Activated CD8-positive, alpha-beta memory T cell treated with anti-CD3 and anti-CD28 coated beads for 36 hours (primary cell): Measurements from ENCODE around the gene TPSD1. TPM values are rescaled to one million over a fixed set of nuclear protein-coding genes. Genes with fewer than 3 reads are reported as not detected.

Source experiments
- CTCF ChIA-PET: fragments of 350-600 bp; sonication (Branson Sonifier 250); formaldehyde crosslinking; loops from one replicate; lab custom pipeline; 2021; ENCODE audit warnings: antibody characterized with exemption; lab: Charles Lee
- POLR2A ChIA-PET: fragments of 350-600 bp; sonication (Branson Sonifier 250); formaldehyde crosslinking; loops from one replicate; lab custom pipeline; 2021; ENCODE audit warnings: antibody characterized with exemption; lab: Charles Lee
- total RNA-seq, 2 experiments: library from RNA; stranded (reverse); gene quantifications; one replicate each; pipeline ENCODE4 v1.2.3, GENCODE V29; 2021

Gene TPSD1
- total RNA-seq, 2 experiments from 2014 or later: not detected

DNA sequence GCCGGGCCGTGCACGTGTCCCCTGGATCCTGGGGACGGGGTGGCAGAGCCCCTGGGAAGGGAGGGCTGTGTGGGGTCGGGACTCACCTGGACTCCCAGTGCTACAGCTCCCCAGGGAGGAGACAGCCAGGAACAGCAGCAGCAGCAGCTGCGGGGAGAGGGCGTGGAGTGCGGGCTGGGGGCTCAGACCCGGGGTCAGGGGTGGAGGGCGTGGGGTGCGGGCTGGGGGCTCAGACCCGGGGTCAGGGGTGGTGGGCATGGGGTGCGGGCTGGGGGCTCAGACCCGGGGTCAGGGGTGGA, 20.7 kb downstream of the TPSD1 start:
- CTCF ChIA-PET: no interaction called here

DNA sequence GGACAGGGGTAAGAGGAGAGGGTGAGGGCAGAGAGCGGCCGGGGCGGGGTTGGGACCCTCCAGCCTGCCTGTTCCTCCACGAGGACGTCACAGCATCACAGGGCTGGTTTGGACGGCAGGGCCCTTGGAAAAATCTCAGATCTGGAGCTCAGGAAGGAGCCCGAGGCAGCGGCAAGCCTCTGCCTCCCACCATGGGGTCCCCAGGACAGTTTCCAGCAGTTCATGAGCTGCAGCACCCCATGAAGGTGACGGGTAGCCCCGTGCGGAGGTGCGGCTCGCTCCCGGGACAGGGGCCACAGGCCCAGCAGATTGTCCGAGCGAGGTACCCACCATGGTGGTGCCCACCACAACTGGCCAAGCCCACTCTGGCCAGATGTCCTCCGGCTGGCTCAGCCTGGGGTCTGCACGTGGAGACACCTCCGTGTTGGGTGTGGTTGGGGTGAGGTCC, 21.3 kb downstream of the TPSD1 start:
- POLR2A ChIA-PET: no interaction called here
- CTCF ChIA-PET: no interaction called here

More for the DNA sequence above, 20.7 kb downstream of the TPSD1 start:
- POLR2A ChIA-PET: no interaction called here

DNA sequence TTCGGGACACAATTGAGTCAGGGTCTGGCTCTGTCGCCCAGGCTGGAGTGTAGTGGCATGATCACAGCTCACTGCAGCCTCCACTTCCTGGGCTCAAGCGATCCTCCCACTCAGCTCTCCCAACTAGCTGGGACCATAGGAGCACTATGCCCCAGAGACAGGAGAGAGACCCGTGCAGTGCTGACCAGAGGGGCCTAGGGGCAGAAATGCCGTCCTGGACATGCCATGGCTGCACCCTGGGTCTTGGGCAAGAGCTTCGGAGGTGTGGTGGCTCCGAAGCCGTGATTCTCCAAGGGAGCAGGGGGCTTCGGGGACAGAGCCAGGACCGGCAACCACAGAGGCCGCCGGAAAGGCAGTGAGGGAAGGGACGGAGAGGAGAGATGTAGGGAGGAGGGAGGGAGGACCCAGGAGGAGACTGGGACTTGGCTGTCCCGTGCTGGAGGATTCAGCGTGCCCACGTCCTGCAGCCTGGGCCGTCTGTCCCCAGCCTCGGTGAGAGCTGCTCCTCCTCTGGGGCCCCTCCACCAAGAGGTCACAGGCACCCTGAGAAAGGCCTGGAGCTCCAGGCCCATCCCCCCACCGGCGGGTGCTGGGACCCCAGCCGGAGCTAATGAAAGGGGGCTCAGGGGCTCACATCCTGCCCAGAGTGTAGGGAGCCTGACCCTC, 21.9 kb downstream of the TPSD1 start:
- ChIA-PET CTCF (no interaction called here), POLR2A (no interaction called here)

DNA sequence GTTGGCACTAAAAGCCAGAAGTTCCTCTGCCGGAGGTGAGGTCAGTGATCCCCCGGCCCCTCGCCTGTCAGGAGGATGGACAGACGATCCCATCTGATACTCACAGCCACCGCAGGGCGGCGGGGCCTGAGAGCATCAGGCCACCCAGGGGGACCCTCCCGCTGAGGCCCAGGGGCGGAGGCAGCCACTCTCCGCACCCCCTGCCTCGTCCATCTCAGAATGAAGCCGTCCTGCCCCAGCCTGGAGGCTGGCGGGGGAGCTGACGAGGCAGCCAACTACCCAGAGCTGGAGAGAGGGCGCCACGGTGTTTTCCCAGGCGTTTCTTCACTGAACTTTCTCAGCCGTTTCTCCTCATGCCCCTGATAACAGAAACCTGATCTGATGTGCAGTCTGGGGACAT, 22.6 kb downstream of the TPSD1 start:
- CTCF ChIA-PET: no interaction called here
- POLR2A ChIA-PET: no interaction called here

DNA sequence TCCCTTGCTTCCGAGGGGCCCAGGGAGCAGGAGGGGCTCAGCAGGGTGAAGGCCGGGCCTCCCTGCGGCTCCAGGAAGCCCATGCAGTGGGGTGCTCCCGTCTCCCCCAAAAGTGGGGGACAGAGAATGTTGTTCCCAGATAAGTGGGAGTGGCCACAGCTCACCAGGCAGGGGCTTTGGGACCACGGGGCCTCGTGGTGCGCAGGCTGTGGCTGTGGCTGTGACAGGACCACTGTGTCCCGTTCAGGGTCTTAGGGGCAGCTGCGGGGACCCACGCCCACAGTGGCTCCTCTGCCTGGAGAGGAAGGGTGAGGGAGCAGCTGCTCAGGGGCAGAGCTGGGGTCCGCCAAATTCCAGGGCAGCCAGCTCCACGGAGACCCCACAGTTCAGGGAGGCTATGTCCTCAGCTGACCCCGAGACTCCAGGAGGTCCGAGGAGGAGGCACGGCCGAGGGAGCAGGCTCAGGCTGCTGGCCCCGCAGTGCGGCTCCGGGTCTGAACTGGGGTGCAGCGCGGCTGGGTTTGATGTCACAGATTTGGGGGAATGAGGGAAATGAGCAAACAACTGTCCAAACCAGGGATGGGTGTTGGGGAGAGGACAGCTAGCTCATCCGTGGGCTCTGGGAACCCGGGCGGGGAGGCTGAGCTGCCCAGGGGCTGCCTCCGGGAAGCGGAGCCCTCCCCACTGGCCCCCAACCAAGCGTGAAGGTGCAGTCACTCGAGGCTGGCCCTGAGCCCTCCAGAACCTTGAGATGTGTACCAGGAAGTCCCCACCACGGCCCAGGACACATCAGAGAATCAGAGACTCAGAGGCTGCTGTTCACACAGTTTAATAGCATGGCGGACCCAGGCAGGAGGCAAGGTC, 23.4 kb downstream of the TPSD1 start:
- CTCF ChIA-PET: no interaction called here
- POLR2A ChIA-PET: no interaction called here

DNA sequence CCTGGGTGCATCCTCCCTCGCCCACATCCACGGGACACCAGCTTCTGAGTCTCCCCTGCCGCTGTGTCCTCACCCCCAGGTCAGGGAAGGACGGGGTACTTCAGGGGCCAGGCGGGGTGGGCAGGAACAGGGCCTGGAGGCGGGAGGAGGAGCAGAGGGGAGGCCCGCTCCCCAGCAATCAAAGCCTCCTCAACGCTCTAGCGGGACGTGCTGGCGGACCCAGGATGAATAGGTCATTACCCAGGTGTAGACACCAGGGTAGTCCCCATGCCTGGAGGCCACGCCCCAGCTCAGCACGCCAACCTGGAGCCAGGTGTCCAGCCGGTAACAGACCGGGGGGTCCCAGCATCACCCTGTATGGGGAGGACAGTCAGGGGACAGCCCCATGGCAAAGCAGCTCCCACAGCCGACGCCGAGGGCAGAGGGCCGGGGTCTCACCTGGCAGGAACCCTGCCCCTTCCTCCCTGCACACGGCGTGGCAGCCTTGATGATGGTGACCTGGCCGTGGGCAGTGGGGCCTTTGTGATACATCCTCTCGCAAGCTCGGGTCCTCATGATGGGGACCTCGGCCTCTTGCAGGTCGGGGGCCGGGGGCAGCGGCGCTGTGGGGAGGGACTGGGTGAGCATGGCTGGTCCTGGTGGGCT, 24.2 kb downstream of the TPSD1 start:
- CTCF ChIA-PET: no interaction called here
- POLR2A ChIA-PET: no interaction called here

DNA sequence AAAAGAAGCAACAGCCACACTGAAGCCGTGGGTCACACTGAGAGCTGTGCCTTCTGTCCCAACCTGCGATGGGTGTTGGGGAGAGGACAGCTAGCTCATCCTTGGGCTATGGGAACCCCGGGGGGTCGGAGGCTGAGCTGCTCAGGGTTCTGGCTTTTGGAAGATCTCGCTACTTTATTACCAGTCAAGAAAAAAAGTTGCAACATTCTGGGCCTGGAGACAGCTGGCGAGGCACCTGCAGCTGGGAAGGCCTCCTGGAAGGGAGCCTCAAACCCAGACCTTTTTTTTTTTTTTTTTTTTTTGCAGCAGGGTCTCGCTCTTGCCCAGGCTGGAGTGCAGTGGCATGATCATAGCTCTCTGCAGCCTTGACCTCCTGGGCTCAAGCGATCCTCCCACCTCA, 24.9 kb downstream of the TPSD1 start:
- POLR2A ChIA-PET: no interaction called here

DNA sequence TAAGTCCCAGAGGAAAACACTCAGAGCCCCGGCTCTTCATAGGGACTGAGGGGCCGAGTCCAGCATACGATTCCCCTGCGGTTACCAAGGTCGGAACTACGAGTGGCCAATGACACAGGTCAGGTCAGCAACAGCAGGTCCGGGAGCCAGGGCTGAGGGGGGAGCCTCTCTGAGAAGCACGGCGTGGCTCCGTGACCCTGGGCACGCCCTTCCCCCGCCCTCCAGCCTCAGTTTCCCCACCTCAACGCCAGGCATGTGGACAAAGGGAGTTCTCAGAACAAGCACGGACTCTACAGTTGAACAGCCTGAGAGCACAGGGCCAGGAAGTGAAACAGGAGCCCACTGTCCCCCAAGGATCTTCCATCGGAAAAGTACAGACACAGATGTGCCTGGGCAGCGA, 25.6 kb downstream of the TPSD1 start:
- ChIA-PET CTCF (no interaction called here), POLR2A (no interaction called here)

More for the DNA sequence above, 24.9 kb downstream of the TPSD1 start:
- CTCF ChIA-PET: no interaction called here

DNA sequence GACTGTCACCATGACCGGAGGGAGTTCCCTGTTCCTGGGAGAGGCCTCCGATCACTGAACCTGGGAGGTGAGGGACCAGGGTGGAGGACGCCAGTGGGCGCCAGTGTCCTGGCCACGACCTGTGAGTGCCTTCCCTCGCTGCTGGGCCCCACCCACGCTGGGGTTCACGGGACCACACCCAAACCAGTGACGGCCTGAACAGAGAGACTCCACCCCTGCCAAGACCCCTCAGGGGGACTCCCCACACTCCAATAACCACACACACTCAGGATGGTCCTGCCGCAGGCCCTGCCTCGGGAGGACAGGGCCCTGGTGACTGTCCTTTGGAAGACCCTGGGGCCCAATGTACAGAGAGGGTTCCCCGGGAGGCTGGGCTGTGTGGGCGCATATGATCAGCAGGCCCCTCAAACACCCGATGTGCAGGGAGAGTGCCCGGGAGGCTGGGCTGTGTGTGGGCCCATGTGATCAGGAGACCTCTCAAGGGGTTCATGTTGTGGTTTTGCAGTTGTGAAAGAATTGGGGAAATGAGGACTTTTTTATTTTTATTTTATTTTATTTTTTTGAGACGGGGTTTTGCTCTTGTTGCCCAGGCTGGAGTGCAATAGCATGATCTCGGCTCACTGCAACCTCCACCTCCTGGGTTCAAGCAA, 26.6 kb downstream of the TPSD1 start:
- CTCF ChIA-PET: no interaction called here
- POLR2A ChIA-PET: no interaction called here

DNA sequence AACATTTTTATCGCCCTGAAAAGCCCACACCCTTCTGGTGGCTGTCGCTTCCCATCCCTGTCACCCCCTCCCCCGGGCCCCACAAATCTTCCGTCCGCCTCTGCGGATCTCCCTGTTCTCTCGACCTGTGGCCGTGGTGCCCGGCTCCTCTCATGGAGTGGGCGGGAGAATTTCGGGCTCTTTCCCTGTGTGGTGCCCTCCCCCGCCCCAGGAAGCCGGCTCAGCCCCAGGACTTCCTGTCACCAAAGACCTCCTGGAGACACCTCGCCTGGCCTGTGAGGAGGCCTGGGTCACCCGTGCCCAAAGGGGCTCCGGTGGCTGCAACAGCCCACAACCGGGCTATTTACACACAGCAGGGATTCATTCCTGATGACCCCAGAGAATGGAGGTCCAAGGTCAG, 27.4 kb downstream of the TPSD1 start:
- CTCF ChIA-PET: no interaction called here
- POLR2A ChIA-PET: no interaction called here

DNA sequence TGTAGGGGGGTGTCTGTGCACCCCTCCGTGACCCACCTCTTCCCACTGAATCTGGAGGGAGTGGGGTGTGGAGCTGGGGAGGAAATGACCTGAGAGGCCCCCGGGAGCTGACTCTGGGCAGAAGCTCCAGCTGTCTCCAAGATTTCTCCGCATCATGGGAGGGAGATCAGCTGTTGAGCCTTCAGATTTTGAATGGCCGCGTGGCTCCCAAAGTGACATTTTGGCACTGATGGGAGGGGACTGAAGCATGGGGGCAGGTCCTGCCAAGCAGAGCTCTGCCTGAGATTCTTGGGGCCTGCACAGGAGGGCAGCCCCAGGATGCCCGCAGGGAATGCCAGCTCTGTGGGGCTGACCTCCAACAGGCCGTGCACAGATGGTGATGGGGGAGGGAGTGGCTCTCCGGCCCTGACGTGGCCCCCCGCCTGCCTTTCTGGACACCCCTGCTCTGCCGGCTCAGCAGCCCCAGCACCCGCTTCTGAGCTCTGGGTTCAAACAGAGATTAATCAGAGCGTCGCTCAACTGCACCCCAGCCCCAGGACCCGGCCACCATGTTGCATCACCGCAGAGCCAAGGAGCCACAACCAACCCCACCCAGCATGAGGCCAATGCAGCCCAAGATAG, 28.2 kb downstream of the TPSD1 start:
- POLR2A ChIA-PET: no interaction called here

DNA sequence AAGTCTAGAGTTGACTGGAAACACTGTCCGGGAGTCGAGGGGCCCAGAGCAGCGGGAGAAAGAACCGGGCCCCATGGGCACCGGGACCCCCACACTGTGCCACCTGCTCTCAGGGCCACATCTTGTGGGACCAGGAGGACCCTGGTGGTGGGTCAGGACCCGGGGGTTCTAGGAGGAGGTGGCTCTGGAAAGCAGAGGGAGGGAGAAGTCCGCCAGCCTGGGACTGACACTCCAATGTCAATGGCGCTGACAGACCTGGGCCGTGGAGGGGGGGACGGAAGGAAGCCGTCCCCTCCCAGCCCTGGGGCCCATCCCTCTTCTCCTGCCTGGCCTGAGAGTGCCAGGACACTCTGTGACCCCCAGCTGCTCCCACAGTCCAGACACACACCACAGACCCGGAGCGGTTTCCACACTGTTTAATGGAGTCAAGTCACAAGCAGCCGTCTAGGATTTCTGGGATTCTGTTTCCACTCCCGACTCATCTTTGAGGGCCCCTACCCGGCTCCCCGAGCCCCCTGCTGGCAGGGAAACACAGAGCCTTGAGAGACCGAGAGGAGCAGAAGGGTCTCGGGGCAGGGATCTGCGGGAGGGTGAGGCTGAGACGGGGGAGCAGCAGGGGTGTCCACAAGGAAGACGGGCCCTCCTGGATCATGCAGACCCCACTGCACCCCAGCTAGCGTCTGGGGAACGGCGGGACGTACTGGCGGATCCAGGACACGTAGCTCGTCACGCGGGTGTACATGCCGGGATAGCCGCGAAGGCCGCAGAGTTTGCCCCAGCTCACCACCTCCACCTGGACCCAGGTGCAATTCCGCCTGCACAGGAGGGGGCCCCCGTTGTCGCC, 30.0 kb downstream of the TPSD1 start:
- ChIA-PET CTCF (interaction anchor here (0.7 kb wide), 1 partner anchor 16 kb away, joined by 3 read pairs; no protein-coding TSS in a partner anchor), POLR2A (no interaction called here)

More for the DNA sequence above, 28.2 kb downstream of the TPSD1 start:
- CTCF ChIA-PET: no interaction called here

DNA sequence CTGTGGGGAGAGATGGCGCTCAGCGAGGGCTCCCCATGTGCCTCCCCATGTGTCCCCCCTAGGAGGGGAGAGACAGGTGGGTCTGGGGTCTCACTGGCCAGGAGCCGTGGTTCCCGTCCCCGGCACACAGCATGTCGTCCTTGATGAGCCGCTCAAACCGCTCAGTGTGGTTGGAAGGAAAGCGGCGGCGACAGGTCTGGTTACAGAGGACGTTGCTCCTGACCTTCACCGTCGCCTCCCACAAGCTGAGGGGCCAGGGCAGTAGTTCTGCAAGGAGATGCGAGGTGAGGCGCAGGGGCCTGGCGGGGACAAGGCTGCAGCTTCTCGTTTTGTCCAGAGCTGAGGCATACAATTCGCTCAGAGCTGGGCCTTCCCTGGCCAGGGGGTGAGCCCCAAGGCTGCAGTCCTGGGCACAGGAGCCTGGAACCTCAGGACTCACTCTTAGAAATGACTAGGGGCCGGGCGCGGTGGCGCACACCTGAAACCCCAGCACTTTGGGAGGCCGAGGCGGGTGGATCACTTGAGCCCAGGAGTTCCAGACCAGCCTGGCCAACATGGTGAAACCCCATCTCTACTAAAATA, 30.7 kb downstream of the TPSD1 start:
- ChIA-PET POLR2A (no interaction called here), CTCF (interaction anchor here (0.7 kb wide), 1 partner anchor 16 kb away, joined by 3 read pairs; no protein-coding TSS in a partner anchor)

DNA sequence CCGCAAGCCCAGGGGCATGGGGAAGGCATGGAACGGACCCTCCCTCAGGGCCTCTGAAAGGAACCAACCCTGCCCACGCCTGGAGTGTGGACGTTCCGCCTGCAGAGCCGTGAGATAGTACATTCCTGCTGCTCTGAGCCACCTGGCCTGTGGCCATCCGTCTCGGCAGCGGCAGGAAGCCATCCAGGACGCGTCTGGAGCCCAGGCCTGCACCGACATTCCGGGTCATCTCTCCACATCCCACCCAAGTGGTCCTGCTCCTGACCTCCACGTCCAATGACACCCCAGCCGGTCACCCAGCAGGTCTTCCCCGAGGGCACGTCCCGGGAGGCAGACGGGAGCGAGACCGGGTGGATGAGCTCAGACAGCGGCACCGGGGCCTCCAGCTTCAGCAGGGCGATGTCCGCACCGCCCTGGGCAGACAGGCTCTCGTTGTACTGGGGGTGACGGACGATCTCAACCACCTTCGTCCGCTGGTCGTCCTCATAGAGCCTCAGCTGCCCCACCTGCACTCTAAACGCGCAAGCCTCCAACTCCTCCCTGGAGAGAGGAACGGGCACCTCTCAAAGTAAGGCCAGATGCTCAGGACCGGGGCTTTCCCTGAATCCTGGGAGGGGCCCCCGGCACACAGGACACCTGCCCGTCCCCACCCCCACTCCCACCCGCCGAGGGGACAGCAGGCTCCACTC, 32.3 kb downstream of the TPSD1 start:
- POLR2A ChIA-PET: no interaction called here
- CTCF ChIA-PET: interaction anchor here (0.6 kb wide), 1 partner anchor 623 kb away, joined by 3 read pairs; no protein-coding TSS in a partner anchor

DNA sequence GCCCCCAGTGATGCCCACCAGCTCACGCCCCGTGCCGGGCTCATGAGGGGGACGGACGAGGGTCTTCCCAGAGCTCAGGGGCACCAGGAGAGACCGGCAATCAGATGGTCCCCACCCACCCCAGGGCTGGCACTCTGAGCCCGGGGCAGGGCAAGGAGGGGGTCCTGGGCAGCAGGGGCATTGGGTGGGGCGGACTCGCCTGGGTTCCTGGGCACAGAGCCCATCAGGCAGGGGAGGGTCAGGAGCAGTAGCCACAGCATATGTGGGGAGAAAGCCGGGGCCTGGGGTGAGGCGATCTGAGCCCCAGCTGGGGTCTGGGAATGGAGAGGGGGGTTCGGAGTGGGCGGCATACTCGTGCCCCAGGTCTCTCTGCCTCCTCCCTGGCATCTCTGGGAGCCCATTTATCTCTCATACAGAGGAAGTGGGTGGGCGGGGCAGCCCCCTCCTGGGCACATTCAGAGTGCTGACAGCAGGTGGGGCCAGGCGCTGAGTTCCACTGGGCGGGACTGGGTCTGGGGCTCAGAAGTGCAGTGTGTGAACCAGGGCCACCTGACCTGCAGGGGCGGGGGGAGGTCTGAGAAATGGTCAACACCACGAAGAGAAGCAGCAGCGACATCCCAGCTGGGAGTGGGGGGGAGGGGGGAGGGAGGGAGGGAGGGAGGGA, 33.1 kb downstream of the TPSD1 start:
- CTCF ChIA-PET: interaction anchor here (0.6 kb wide), 1 partner anchor 622 kb away, joined by 3 read pairs; no protein-coding TSS in a partner anchor
- POLR2A ChIA-PET: interaction anchor here (0.6 kb wide), 1 partner anchor 308 kb away, joined by 3 read pairs; the partner anchor contains the start of gene SOX8

DNA sequence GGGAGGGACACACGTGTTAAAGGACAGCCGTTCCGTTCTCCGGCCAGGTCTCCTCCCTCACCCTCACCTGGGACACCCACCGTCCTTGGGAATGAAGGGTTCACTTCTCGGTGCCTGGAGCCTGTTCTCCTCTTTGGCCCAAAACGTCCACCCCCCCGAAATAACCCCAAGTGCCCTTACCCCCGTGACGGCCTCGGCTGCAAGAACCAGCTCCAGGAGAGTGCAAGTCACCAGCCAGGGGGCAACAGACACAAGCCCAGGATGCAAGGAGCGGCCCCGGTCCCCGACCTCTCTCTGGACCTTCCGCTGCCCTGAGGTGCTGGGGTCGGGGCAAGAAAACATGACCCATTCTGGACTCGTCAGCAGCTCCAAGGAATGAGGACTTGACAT, 33.6 kb downstream of the TPSD1 start:
- ChIA-PET CTCF (interaction anchor here (0.6 to 0.7 kb wide), 2 partner anchors 172 to 544 kb away, joined by 3 read pairs; no protein-coding TSS in a partner anchor), POLR2A (interaction anchor here (0.6 kb wide), 1 partner anchor 308 kb away, joined by 3 read pairs; the partner anchor contains the start of gene SOX8)

DNA sequence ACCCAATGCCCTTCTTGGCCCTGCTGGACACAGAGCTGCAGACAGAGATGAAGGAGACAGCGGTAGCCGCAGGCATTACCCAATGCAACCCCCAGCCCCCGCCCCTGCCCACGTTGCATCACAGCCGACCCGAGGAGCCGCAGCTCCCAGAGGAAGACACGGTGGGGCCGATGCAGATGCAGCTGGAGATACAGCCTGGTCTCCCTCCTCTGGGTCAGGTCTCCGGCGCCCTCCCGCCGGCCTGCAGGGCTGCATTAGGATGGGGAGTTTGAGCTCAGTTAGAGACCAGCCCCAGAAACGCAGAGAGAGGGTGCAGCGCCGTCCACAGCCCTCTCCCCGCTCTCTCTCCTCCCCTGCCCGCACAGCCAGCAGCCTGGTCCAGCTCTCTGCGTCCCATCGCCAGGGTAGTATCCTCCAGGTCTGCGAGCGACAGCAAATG, 34.2 kb downstream of the TPSD1 start:
- POLR2A ChIA-PET: no interaction called here

More for the DNA sequence above, 34.2 kb downstream of the TPSD1 start:
- CTCF ChIA-PET: interaction anchor here (0.6 to 0.7 kb wide), 3 partner anchors 172 to 544 kb away, joined by 3 read pairs; no protein-coding TSS in a partner anchor
